Endothelial cell of umbilical vein (primary cell): Measurements from ENCODE around the gene CRTAP. TPM values are rescaled to one million over a fixed set of nuclear protein-coding genes. Genes with fewer than 3 reads are reported as not detected.

Experiments
- BruUV-seq: library from RNA; stranded (reverse); fragments of 400-500 nt; replicated peaks from 2 replicates; lab custom pipeline; 2021; lab: Mats Ljungman, UMichigan
- CTCF ChIA-PET: fragments of 300-600, 350-600 bp; sonication (Branson Sonifier 250); formaldehyde crosslinking; loops from one replicate; lab custom pipeline; 2021; ENCODE audit warnings: antibody characterized with exemption, inconsistent platforms; lab: Charles Lee
- POLR2A ChIA-PET: fragments of 300-600, 350-600 bp; sonication (Branson Sonifier 250); formaldehyde crosslinking; loops from one replicate; lab custom pipeline; 2021; ENCODE audit warnings: antibody characterized with exemption, inconsistent platforms; lab: Charles Lee
- DNase-seq: peaks from one replicate; pipeline ENCODE4 v3.0.0-alpha.2; 2011; ENCODE audit warnings: low read depth, low spot score
- FAIRE-seq: peaks from 2 replicates; lab custom pipeline; 2011; peaks lifted over from hg19 to GRCh38; lab: Jason Lieb, UNC
- H2AFZ ChIP-seq: 2 replicates; pipeline ENCODE4 v1.6.0; 2012; ENCODE audit warnings: low read depth, low read length, control low read depth, inconsistent platforms
- H3K27ac ChIP-seq: 2 replicates; pipeline ENCODE4 v1.5.1; 2011; ENCODE audit warnings: low read depth, mild to moderate bottlenecking, control low read depth, low read length, moderate library complexity; ENCODE audit not compliant: insufficient read depth
- H3K27me3 ChIP-seq, 2 experiments: 2 replicates each; pipeline versions ENCODE4 v1.6.0 to v1.6.1; 2011; ENCODE audit warnings: low read length in 2 of 2, mixed read lengths in 1 of 2; ENCODE audit not compliant: control insufficient read depth in 2 of 2, insufficient read depth in 2 of 2
- H3K36me3 ChIP-seq, 2 experiments: 2 replicates in 1 of 2; 3 replicates in 1 of 2; pipeline ENCODE4 v1.5.1; 2011; ENCODE audit warnings: low read length in 2 of 2, mild to moderate bottlenecking in 1 of 2, moderate library complexity in 1 of 2; ENCODE audit not compliant: control insufficient read depth in 2 of 2, insufficient read depth in 2 of 2; ENCODE audit errors: extremely low read depth in 1 of 2
- H3K4me1 ChIP-seq: 3 replicates; pipeline ENCODE4 v1.5.1; 2011; ENCODE audit warnings: mild to moderate bottlenecking, low read length; ENCODE audit not compliant: control insufficient read depth, insufficient read depth; ENCODE audit errors: extremely low read depth
- H3K4me2 ChIP-seq: 2 replicates; pipeline ENCODE4 v1.6.1; 2011; ENCODE audit warnings: low read length, control low read depth, mixed read lengths; ENCODE audit not compliant: insufficient read depth
- H3K4me3 ChIP-seq, 3 experiments: fragments of 200-600 bp in 1 of 3; sonication (generic), shearing (Covaris generic) in 1 of 3; replicated peaks in 1 of 3; 2 replicates each; pipeline ENCODE4 v1.5.1; 2011 to 2016; ENCODE audit warnings: control low read depth in 3 of 3, low read length in 3 of 3, mild to moderate bottlenecking in 2 of 3, inconsistent platforms in 1 of 3, low read depth in 1 of 3, moderate library complexity in 1 of 3; ENCODE audit not compliant: insufficient read depth in 1 of 3
- H3K79me2 ChIP-seq: 2 replicates; pipeline ENCODE4 v1.6.0; 2012; ENCODE audit warnings: low read length, inconsistent platforms; ENCODE audit not compliant: control insufficient read depth, insufficient read depth
- H3K9ac ChIP-seq: replicated peaks from 2 replicates; pipeline ENCODE3; 2011; ENCODE audit warnings: low read length, control low read depth; ENCODE audit not compliant: insufficient read depth; ENCODE audit errors: extremely low read depth
- H3K9me1 ChIP-seq: replicated peaks from 3 replicates; pipeline ENCODE4 v1.6.0; 2011; ENCODE audit warnings: mild to moderate bottlenecking, low read length; ENCODE audit not compliant: control insufficient read depth, insufficient read depth; ENCODE audit errors: extremely low read depth
- H3K9me3 ChIP-seq: replicated peaks from 2 replicates; pipeline ENCODE4 v1.5.1; 2012; ENCODE audit warnings: low read length, inconsistent platforms; ENCODE audit not compliant: control insufficient read depth, insufficient read depth
- H4K20me1 ChIP-seq: replicated peaks from 2 replicates; pipeline ENCODE3; 2011; ENCODE audit warnings: mild to moderate bottlenecking, low read length; ENCODE audit not compliant: control insufficient read depth, insufficient read depth; ENCODE audit errors: extremely low read depth
- CTCF ChIP-seq, 2 donors: IDR thresholded peaks; 1 replicate in 1 of 2; 2 replicates in 1 of 2; pipeline ENCODE4 v1.5.1; 2011; ENCODE audit warnings: low read length in 2 of 2, mild to moderate bottlenecking in 2 of 2, moderate library complexity in 2 of 2, control low read depth in 1 of 2, inconsistent platforms in 1 of 2, low read depth in 1 of 2; ENCODE audit not compliant: insufficient read depth in 1 of 2; ENCODE audit errors: extremely low read depth in 1 of 2
- EZH2 ChIP-seq: IDR thresholded peaks from 2 replicates; pipeline ENCODE4 v1.6.1; 2012; ENCODE audit warnings: borderline replicate concordance, low read depth, mild to moderate bottlenecking, moderate library complexity, low read length, inconsistent platforms; ENCODE audit not compliant: severe bottlenecking
- FOS ChIP-seq: IDR thresholded peaks from 2 replicates; pipeline ENCODE4 v1.6.1; 2011; ENCODE audit warnings: mild to moderate bottlenecking, low read length, moderate library complexity, borderline replicate concordance; ENCODE audit not compliant: insufficient read depth
- GATA2 ChIP-seq: IDR thresholded peaks from 2 replicates; pipeline ENCODE4 v1.7.0; 2011; ENCODE audit warnings: low read depth, mild to moderate bottlenecking, moderate library complexity, mixed read lengths, low read length; ENCODE audit not compliant: insufficient read length, insufficient read depth
- JUN ChIP-seq: IDR thresholded peaks from 2 replicates; pipeline ENCODE4 v1.6.1; 2011; ENCODE audit warnings: borderline replicate concordance, low read depth; ENCODE audit not compliant: insufficient read length, insufficient read depth
- MAX ChIP-seq: IDR thresholded peaks from 2 replicates; pipeline ENCODE4 v1.6.1; 2011; ENCODE audit not compliant: insufficient read depth, insufficient read length
- MYC ChIP-seq: IDR thresholded peaks from one replicate; pipeline ENCODE4 v1.6.1; 2011; ENCODE audit warnings: mild to moderate bottlenecking, low read depth, low read length
- POLR2A ChIP-seq: IDR thresholded peaks from 2 replicates; pipeline ENCODE4 v1.6.1; 2012; ENCODE audit warnings: low read depth, mild to moderate bottlenecking, control low read depth, low read length
- POLR2AphosphoS5 ChIP-seq: IDR thresholded peaks from 2 replicates; pipeline ENCODE4 v1.6.1; 2012; ENCODE audit warnings: low read depth, mild to moderate bottlenecking, control low read depth, low read length, moderate library complexity; ENCODE audit not compliant: insufficient read depth
- dilution Hi-C: fragments of 300-500 bp; cut with MboI; formaldehyde crosslinking; loops from one replicate; pipeline ENCODE4 v1.15.0; 2019; ENCODE audit warnings: low sequenced_read_pairs; ENCODE audit not compliant: extremely low pct_ligation_motif_present
- intact Hi-C: fragments of 100-400 bp; cut with micrococcal nuclease; formaldehyde crosslinking; loops from one replicate; pipeline ENCODE4 v1.10.0; 2022
- polyA plus RNA-seq, 4 experiments: library from polyadenylated mRNA; depleted of rRNA in 3 of 4; stranded (reverse) in 3 of 4; unstranded in 1 of 4; fragments of >200 nt; gene quantifications; 2 replicates each; pipeline versions ENCODE4 v1.2.1 to v1.2.3, GENCODE V29; 2011 to 2012; ENCODE audit warnings: missing spikeins in 1 of 4
- total RNA-seq: library from RNA; stranded (reverse); gene quantifications from 2 replicates; pipeline ENCODE4 v1.2.3, GENCODE V29; 2021

Gene CRTAP
- total and polyA plus RNA-seq, 2 donors (not counting 3 experiments of a cell fraction or from before 2014, with no cell fraction given) = 204 to 213 TPM

- H3K4me1 ChIP-seq = no peaks in the 10 kb centered on the region
- ChIA-PET POLR2A (no interaction called here), CTCF (no interaction called here)
- no TSS peak for BruUV-seq
- no peak overlapping the region for H3K4me3 ChIP-seq
- FAIRE-seq = no peak
- no peaks in the 10 kb centered on the region for H3K9me1 ChIP-seq
- H2AFZ ChIP-seq = no peak overlapping the region
- intact Hi-C loops (no loop called here), dilution Hi-C loops (no loop called here)
- no peaks in the 10 kb centered on the region for H3K79me2 ChIP-seq
- no peak for DNase-seq
- H4K20me1 ChIP-seq = no peaks in the 10 kb centered on the region
- H3K27ac ChIP-seq = no peak overlapping the region
- no peaks in the 10 kb centered on the region for H3K9me3 ChIP-seq
- no peak overlapping the region for H3K9ac ChIP-seq
- H3K36me3 ChIP-seq = peaks cover 2 to 3% of the 10 kb centered on the region in 2 experiments
- H3K27me3 ChIP-seq = no peaks in the 10 kb centered on the region
- TF ChIP-seq POLR2AphosphoS5 (no peak), POLR2A (no peak), FOS (no peak), MAX (no peak), JUN (no peak), MYC (no peak), CTCF (IDR thresholded peaks at IDR 0.05; ENCODE audit: extremely low read depth in 1 of 2, insufficient read depth in 1 of 2, low read depth in 1 of 2, low read length in 2 of 2) (no peak), EZH2 (no peak), GATA2 (no peak)
- H3K4me2 ChIP-seq = no peak overlapping the region
Observed at GRCh38 chr3:33064929-33065328, 48.9 kb upstream of the CRTAP start.
